ENCODE data around the gene SKI. TPM values are rescaled to one million over a fixed set of nuclear protein-coding genes. Genes with fewer than 3 reads are reported as not detected.
A peak's percentile ranks its signal among the peaks of the same experiment; 100 is the strongest.

SKI gene
- total RNA-seq, 1 donor from 2014 or later = 116 TPM

- H3K36me3 Mint-ChIP-seq (ENCODE audit: low read depth) = peaks cover 6% of the 10 kb centered on the region
- H3K4me3 Mint-ChIP-seq (ENCODE audit: unreplicated experiment) = no peak overlapping the region
- H3K9me3 Mint-ChIP-seq (ENCODE audit: low read depth) = peaks cover 15% of the 10 kb centered on the region
- no peaks in the 10 kb centered on the region for H3K27me3 Mint-ChIP-seq (ENCODE audit: low read depth)
- TF ChIP-seq CTCF (IDR thresholded peaks at IDR 0.05) = no peak
- H3K4me1 Mint-ChIP-seq (ENCODE audit: low read depth) = peaks cover 19% of the 10 kb centered on the region
- no peak overlapping the region for H3K27ac Mint-ChIP-seq (ENCODE audit: unreplicated experiment)
- peak; percentile 86 for DNase-seq (ENCODE audit: low spot score)
These were observed 130.8 kb downstream of the SKI start for GRCh38 chr1:2358651-2359640.

Other genes with a start within 250 kb of the SKI start
- gene CFAP74, start 224.5 kb upstream of the SKI start, total RNA-seq = not detected in 3 replicates
- not detected in 3 replicates for gene GABRD, start 209.0 kb upstream of the SKI start, total RNA-seq
- 4.8 to 7.8 TPM (median 5.1 TPM) in 3 replicates for gene PRKCZ, start 177.9 kb upstream of the SKI start, total RNA-seq
- gene FAAP20, start 33.5 kb upstream of the SKI start, total RNA-seq = 48.4 to 76.1 TPM (median 69.2 TPM) in 3 replicates
- gene MORN1, start 163.2 kb downstream of the SKI start, total RNA-seq = 6.7 to 10.0 TPM (median 8.1 TPM) in 3 replicates
- gene RER1, start 163.5 kb downstream of the SKI start, total RNA-seq = 158 to 177 TPM (median 175 TPM) in 3 replicates
- 20.6 to 33.0 TPM (median 23.4 TPM) in 3 replicates for gene PEX10, start 184.2 kb downstream of the SKI start, total RNA-seq
- gene PLCH2, start 248.0 kb downstream of the SKI start, total RNA-seq = 2.4 to 3.4 TPM (median 3.2 TPM) in 3 replicates